Left ventricle myocardium inferior (tissue), 1 donor: ENCODE measurements around the gene CACNG5. TPM values are rescaled to one million over a fixed set of nuclear protein-coding genes. Genes with fewer than 3 reads are reported as not detected.

Source experiments
- DNase-seq: peaks from one replicate; pipeline ENCODE4 v3.0.0-alpha.2; 2020
- H3K27ac ChIP-seq: fragments of 200-600 bp; replicated peaks from 2 replicates; pipeline ENCODE4 v1.8.0; 2021
- H3K27me3 ChIP-seq: fragments of 200-600 bp; 2 replicates; pipeline ENCODE4 v1.8.0; 2021; ENCODE audit warnings: low read depth
- H3K36me3 ChIP-seq: fragments of 200-600 bp; 2 replicates; pipeline ENCODE4 v1.8.0; 2021
- H3K4me1 ChIP-seq: fragments of 200-600 bp; 2 replicates; pipeline ENCODE4 v1.8.0; 2021
- H3K4me3 ChIP-seq: fragments of 200-600 bp; 2 replicates; pipeline ENCODE4 v1.8.0; 2021; ENCODE audit warnings: mild to moderate bottlenecking, moderate library complexity
- H3K9me3 ChIP-seq: fragments of 200-600 bp; replicated peaks from 2 replicates; pipeline ENCODE4 v1.8.0; 2021
- CTCF ChIP-seq: fragments of 200-600 bp; IDR thresholded peaks from 2 replicates; pipeline ENCODE4 v1.8.0; 2021; ENCODE audit warnings: antibody characterized with exemption, mild to moderate bottlenecking, borderline replicate concordance
- intact Hi-C: fragments of 100-400 bp; cut with micrococcal nuclease; formaldehyde crosslinking; loops from one replicate; pipeline ENCODE4 v1.11.0; 2022
- total RNA-seq: library from RNA; stranded (reverse); fragmentation: NEBNext Ultra II Directional; extraction: Animal tissue kit (Norgen Biotek cat#: 25700); gene quantifications from one replicate; pipeline ENCODE4 v1.2.1, GENCODE V29; 2021
- donor health status: DM: no; HTN: yes; CAD: no; lungs with severe emphysema.

Gene CACNG5
- total RNA-seq, 1 donor from 2014 or later = not detected

- intact Hi-C loops = no loop called here
- H3K9me3 ChIP-seq = peaks cover 2% of the 10 kb centered on the region
- peaks cover 68% of the 10 kb centered on the region for H3K27me3 ChIP-seq
- no peaks in the 10 kb centered on the region for H3K4me1 ChIP-seq
- H3K4me3 ChIP-seq = no peak overlapping the region
- H3K36me3 ChIP-seq = no peaks in the 10 kb centered on the region
- TF ChIP-seq CTCF = no peak
- no peak overlapping the region for H3K27ac ChIP-seq
- DNase-seq = no peak
Measured at GRCh38 chr17:66873962-66874361, 39.0 kb downstream of the CACNG5 start.

GRCh38 chr17:66884931-66885330, 50.0 kb downstream of the CACNG5 start:
- intact Hi-C loops = no loop called here
- H3K4me1 ChIP-seq = no peaks in the 10 kb centered on the region
- H3K4me3 ChIP-seq = no peak overlapping the region
- peaks cover 7% of the 10 kb centered on the region for H3K27me3 ChIP-seq
- no peak for DNase-seq
- peaks cover 3% of the 10 kb centered on the region for H3K9me3 ChIP-seq
- TF ChIP-seq CTCF = no peak
- H3K27ac ChIP-seq = no peak overlapping the region
- no peaks in the 10 kb centered on the region for H3K36me3 ChIP-seq

GRCh38 chr17:66885417-66885816, 50.5 kb downstream of the CACNG5 start:
- no peak for TF ChIP-seq CTCF
- no peak for DNase-seq
- Histone ChIP-seq H3K9me3 (no peaks in the 10 kb centered on the region), H3K4me1 (no peaks in the 10 kb centered on the region), H3K36me3 (no peaks in the 10 kb centered on the region), H3K4me3 (no peak overlapping the region), H3K27me3 (peaks cover 7% of the 10 kb centered on the region), H3K27ac (no peak overlapping the region)
- intact Hi-C loops = no loop called here

GRCh38 chr17:66889480-66890230, 54.7 kb downstream of the CACNG5 start:
- no peak for TF ChIP-seq CTCF
- no peak for DNase-seq
- peaks cover 12% of the 10 kb centered on the region for H3K27me3 ChIP-seq
- H3K9me3 ChIP-seq = no peaks in the 10 kb centered on the region
- no peak overlapping the region for H3K4me3 ChIP-seq
- intact Hi-C loops = no loop called here
- H3K27ac ChIP-seq = no peak overlapping the region
- no peaks in the 10 kb centered on the region for H3K4me1 ChIP-seq
- no peaks in the 10 kb centered on the region for H3K36me3 ChIP-seq

- Histone ChIP-seq H3K4me3 (no peak overlapping the region), H3K9me3 (no peaks in the 10 kb centered on the region), H3K36me3 (no peaks in the 10 kb centered on the region), H3K4me1 (no peaks in the 10 kb centered on the region), H3K27ac (no peak overlapping the region), H3K27me3 (peaks cover 26% of the 10 kb centered on the region)
- intact Hi-C loops = no loop called here
- TF ChIP-seq CTCF = no peak
- no peak for DNase-seq
Measured at GRCh38 chr17:66892246-66892645, 57.3 kb downstream of the CACNG5 start.
